Activated CD4-positive, alpha-beta T cell treated with anti-CD3 and anti-CD28 coated beads, Interleukin-10, Interleukin-2, amounts not matched to agents 100 ng/mL and 50 ng/mL, durations not matched to agents 16 hours and 8 hours (primary cell): ENCODE results near the gene GULP1.
A peak's percentile ranks its signal among the peaks of the same experiment; 100 is the strongest.

Source experiments
- DNase-seq: peaks from one replicate; pipeline ENCODE4 v3.0.0-alpha.2; 2020

GULP1 gene

GRCh38 chr2:188326669-188327301, 35.1 kb downstream of the GULP1 start:
- no peak for DNase-seq

DNA sequence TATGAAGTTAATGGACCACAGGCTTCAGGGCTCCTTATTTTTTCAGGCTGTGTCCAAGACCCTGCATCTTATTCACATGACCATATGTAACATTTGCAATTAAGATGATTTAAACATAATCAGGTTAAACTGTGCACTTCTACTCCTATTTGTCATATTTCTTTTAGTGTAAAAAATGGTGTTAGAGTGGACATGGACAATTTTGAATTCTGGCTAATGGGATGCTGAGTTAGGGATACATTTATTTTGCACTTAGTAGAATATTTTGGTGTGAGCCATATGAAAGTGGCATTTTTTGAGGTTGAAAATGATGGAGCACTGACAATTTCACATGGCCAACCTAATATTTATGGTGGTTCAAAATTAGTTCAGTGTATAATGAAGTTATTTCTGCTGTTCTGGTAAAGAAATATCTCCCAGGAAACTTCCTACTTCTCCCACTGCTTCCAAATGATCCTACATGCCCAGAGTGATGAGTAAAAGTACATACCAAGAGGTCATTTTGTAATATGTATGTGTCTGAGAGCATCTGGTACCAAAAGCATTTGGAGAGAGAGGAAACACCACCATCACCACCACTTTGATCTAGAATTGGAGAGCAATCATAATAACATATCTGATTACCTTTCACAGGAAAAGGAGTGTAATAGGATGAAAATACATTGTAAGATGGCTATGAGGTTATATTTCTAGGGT, 36.0 kb downstream of the GULP1 start:
- no peak for DNase-seq

DNA sequence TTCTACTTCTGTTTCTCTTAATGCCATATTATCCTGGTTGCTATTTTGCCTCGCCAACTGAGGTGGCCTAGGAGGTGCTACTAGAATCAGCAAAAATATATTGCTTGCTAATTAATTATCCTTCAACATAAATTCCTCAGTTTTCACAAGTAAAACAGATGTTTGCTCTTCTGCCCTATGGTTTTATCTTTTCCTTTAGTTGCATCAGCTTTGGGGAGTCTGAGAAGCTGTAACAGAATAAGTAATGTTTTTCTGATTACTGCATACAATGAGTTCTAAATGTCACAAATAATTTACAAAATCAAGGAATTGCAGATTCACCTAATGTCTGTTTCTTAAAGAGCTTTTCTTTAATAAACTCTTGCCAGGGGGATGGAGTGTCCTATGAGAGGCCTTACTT, 36.7 kb downstream of the GULP1 start:
- DNase-seq = no peak

DNA sequence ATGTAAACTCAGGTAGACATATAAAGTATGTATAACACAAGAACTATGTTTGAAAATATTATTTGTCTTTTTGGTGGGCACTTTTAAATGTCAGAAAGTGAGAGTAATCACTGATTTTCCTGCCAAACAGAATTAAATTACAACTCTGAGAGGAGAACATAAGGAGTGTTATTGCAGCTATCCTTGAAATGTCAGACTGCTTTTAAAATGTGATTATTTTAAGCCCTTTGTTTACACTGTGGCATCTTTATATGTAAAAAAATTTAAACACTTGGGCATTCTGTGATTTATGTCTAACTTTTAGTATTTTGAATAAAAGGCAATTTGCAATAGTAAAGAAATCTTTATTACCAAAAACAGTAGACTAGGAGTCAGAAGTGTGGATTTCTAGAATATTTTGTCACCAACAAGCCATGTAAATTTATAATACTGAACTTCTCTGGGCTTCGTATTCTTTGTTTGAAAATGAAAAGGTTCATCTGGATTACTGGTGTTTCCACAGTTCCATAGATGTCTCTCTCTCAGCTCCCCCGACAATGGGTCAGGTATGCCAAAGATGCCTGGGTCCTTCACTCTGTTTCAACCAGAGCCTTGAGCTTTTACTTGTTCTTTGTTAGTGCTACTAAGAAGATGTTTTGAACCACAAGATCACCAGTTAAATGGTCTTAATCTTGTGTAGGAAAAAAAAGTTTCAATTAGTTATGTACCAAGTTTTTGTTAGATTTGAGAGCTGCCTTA, 38.8 kb downstream of the GULP1 start:
- DNase-seq = no peak

DNA sequence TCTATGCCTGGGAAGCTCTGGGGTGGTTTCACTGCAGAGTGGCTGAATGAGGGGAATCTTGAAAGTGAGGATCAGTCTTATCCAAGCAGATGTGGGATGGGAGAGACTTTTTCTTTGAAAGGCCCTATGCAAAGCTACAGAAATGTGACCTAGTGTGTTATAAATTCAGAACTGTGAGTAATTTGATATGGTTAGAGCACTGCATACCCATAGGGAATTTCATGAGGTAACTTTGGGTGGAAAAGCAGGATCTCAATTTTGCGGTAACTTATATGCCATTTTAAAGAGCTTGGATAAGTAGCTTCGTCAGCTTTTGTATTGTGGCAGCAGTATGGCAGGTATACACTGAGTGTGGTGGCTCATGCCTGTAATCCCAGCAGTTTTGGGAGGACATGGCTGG, 40.9 kb downstream of the GULP1 start:
- no peak for DNase-seq

DNA sequence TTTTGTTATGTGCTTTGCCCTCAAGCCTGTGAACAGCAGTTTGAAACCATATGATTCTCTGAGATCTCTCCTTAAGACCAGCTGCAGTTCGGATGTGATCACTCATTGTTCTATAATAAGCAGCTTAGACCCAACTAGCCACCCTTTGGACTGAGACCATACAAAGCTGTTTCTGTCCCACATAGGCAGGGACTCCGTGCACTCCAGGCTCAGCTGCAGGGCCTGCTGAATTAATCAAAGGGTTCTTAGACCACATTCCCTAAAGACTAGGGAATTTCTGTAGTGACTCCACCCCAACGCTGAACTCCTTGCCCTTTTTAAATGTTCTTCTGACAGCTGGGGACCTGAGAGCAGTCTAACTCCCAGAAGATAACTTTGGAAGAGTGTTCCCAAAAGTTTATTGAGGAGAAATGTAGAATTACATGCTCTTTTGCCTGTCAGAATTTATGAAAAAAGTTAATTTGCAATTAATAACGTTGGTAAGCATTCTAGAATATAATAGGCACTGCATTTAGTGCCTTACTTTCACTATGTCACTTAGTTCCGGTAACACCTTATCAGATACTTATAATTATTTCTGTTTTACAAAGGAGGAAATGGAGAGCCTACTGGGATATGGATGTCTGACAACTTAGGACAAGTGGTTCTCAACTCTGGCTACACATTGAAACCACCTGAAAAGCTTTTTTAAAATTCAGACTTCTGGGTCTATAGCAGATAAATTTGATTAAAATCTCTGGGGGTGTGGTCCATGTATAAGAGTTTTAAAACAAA, 42.3 kb downstream of the GULP1 start:
- no peak for DNase-seq

GRCh38 chr2:188338463-188338862, 46.8 kb downstream of the GULP1 start:
- DNase-seq = no peak

GRCh38 chr2:188340257-188340656, 48.6 kb downstream of the GULP1 start:
- DNase-seq = no peak

DNA sequence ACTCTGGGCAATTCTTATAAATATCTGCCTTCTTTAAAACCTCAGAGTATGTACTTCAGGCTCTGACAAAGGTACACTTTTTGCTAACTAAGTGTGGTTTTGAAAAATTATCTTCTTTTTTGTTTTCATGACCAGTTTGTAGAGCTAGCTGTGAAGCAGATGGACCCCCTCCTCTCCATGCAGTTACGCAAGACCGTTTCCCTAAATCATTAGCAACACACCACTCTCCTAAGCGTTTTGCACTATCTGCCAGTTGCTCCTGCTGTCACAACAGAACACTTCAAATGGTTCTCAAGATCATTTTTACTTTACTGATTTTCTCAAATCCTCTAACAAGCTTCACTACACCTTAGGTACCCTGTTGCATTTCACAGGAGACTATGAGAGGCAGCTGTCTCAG, 53.3 kb downstream of the GULP1 start:
- DNase-seq = no peak

DNA sequence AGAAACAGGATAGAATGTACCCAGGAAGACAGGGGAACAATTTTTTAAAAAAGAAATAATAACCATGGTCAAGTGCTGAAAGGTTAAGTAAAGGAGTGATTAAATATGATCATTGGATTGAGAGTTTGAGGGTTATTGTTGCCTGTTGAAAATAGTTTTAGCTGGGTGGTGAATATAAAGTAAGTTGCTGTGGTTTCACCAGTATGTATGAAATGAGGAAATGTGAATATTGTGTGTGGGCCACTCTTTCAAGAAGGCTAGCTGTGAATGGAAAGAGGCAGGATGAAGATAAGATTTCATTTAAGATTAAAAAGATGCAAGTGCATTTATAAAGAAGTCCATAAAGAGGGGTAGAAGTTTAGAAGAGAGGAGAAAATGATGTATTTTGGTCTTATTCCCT, 53.8 kb downstream of the GULP1 start:
- no peak for DNase-seq

- no peak for DNase-seq
Measured at GRCh38 chr2:188345831-188346458, 54.3 kb downstream of the GULP1 start.

- DNase-seq = no peak
Measured at GRCh38 chr2:188349019-188349418, 57.3 kb downstream of the GULP1 start.

- no peak for DNase-seq
Measured at GRCh38 chr2:188353282-188353681, 61.6 kb downstream of the GULP1 start.

GRCh38 chr2:188360485-188361263, 69.0 kb downstream of the GULP1 start:
- DNase-seq = no peak

GRCh38 chr2:188364033-188364630, 72.5 kb downstream of the GULP1 start:
- no peak for DNase-seq

DNA sequence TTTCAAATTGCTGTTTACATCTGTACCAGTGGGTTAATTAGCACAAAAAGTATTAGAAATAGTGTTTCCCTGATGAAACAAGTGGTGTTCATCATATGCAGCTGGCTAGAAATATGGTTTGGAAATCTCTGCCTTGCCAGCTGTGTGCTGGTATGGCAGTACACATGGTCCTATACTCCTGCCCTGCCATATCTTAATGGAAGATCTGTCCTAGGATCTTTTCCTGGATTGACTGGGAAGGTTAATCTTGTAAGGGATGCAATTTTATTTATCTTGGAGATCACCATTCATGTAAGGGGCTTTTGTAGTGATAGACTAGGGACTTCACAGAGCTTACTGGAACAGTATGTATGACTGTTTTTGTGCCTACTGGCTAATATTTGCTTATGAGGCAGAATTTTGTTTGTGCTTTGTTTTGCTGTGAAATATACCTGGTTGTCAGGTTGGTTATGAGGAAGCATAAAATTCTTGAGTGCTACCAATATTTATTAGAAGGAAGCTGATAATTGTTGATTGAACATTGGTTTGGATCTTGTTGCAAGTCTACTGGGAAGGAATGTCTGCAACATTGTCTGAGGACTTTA, 73.5 kb downstream of the GULP1 start:
- no peak for DNase-seq

- DNase-seq = no peak
Measured at GRCh38 chr2:188367164-188367563, 75.5 kb downstream of the GULP1 start.

- peak; percentile 38 for DNase-seq
Measured at GRCh38 chr2:188369365-188369764, 77.7 kb downstream of the GULP1 start.

GRCh38 chr2:188378371-188378950, 86.8 kb downstream of the GULP1 start:
- DNase-seq = no peak

GRCh38 chr2:188379748-188380147, 88.1 kb downstream of the GULP1 start:
- no peak for DNase-seq

GRCh38 chr2:188380280-188380679, 88.6 kb downstream of the GULP1 start:
- DNase-seq = no peak
